ENCODE measurements around the gene DCLK2. TPM values are rescaled to one million over a fixed set of nuclear protein-coding genes. Genes with fewer than 3 reads are reported as not detected.

The DCLK2 gene
- total and polyA plus RNA-seq, 2 of the 8 experiments (the other 6 are each of a cell fraction or from before 2014, with no cell fraction given): 0.32 to 0.37 TPM

DNA sequence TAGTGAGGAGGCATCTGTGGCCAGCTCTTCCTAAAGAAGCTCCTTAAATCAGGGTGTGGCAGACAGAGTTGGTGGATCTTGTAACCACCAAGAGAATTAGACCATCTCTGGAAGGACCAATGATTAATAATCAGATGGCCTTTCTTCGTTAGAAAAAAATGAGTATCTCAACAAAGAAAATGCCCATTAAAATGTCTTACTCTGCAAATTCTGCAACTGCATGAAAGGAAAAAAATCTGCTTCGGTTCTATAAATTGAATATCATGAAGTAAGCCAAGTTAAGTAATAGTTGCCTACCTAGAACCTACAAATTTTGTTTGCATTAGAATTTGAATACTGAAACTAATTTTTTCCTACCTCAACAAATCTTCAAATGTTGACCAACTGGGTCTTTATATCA is 4.2 kb upstream of the DCLK2 start:
- H3K79me2 ChIP-seq (ENCODE audit: control insufficient read depth in 1 of 2, insufficient read depth in 2 of 2, low read length in 2 of 2): no peaks in the 10 kb centered on the region
- H2BK12ac ChIP-seq (ENCODE audit: low read depth, low read length): no peak overlapping the region
- no peak overlapping the region for H2AK5ac ChIP-seq (ENCODE audit: low read depth, low read length)
- no peak overlapping the region for H3K4ac ChIP-seq (replicated peaks; ENCODE audit: insufficient read length, low read depth, low read length)
- no peak overlapping the region for H3K18ac ChIP-seq (ENCODE audit: extremely low read depth, low read length)
- no peak overlapping the region for H4K8ac ChIP-seq (ENCODE audit: extremely low read depth, insufficient read depth, low read length)
- no peak overlapping the region for H2BK20ac ChIP-seq (ENCODE audit: low read length)
- no peak for DNase-seq (ENCODE audit: low read depth in 1 of 2, low spot score in 2 of 2)
- ChIA-PET CTCF (ENCODE audit: partially characterized antibody) (interaction anchor here (1.1 to 1.4 kb wide), 2 partner anchors 67 to 168 kb away, joined by 3 to 5 read pairs; no protein-coding TSS in a partner anchor), POLR2A (ENCODE audit: partially characterized antibody) (no interaction called here)
- H2BK5ac ChIP-seq (ENCODE audit: low read depth, low read length): no peak overlapping the region
- no peaks in the 10 kb centered on the region for H3K9me3 ChIP-seq (ENCODE audit: insufficient read depth in 2 of 2, low read depth in 1 of 2, low read length in 1 of 2)
- no peak overlapping the region for H2BK120ac ChIP-seq (replicated peaks; ENCODE audit: low read depth, low read length)
- H3K36me3 ChIP-seq (ENCODE audit: control insufficient read depth in 2 of 4, insufficient read depth in 4 of 4, low read length in 3 of 4): no peaks in the 10 kb centered on the region
- no peak overlapping the region for H3K4me3 ChIP-seq (ENCODE audit: extremely low read depth in 1 of 4, insufficient read depth in 2 of 4, low read depth in 3 of 4, low read length in 4 of 4)
- peaks cover 8% of the 10 kb centered on the region; the same call in 1 of the 2 replicates for H3K23me2 ChIP-seq (ENCODE audit: low read depth, low read length)
- no peak overlapping the region for H4K5ac ChIP-seq (ENCODE audit: insufficient read length, low read depth, low read length)
- no peaks in the 10 kb centered on the region for H3K79me1 ChIP-seq (ENCODE audit: low read depth, low read length)
- no peak overlapping the region for H3K27ac ChIP-seq (ENCODE audit: low read depth, low read length)
- H3K14ac ChIP-seq (ENCODE audit: insufficient read length): no peak overlapping the region
- peaks cover 0 to 3% (median 0%) of the 10 kb centered on the region in 4 experiments; a peak in 4 of 7 replicates for H3K4me1 ChIP-seq (replicated peaks in 1 of 4; ENCODE audit: control insufficient read depth in 3 of 4, insufficient read depth in 4 of 4, low read length in 3 of 4)
- H4K91ac ChIP-seq (replicated peaks; ENCODE audit: insufficient read length, low read length): no peak overlapping the region
- H3K56ac ChIP-seq (replicated peaks; ENCODE audit: insufficient read length, low read depth, low read length): no peak overlapping the region
- peaks cover 0 to 21% (median 10%) of the 10 kb centered on the region in 4 experiments; a peak in 6 of 7 replicates for H3K27me3 ChIP-seq (replicated peaks in 1 of 4; ENCODE audit: control insufficient read depth in 3 of 4, extremely low read depth in 1 of 4, insufficient read depth in 3 of 4, low read length in 3 of 4)
- whole genome bisulfite sequencing, 2 experiments (ENCODE audit: extremely low coverage in 1 of 2, insufficient coverage in 1 of 2, insufficient read length in 1 of 2, insufficient replicate concordance in 2 of 2, low coverage in 1 of 2, low lambda C conversion rate in 2 of 2, missing lambda C conversion rate in 1 of 2): 82% methylated on average over 2 of the region's 2 CpGs; no CpG with 5 or more reads in 1 of the 2 experiments
- no peak for FAIRE-seq
- no peaks in the 10 kb centered on the region for H4K20me1 ChIP-seq (replicated peaks in 1 of 2; ENCODE audit: control insufficient read depth in 1 of 2, insufficient read depth in 2 of 2, low read length in 2 of 2)
- no peak overlapping the region for H3K9ac ChIP-seq (replicated peaks in 1 of 4; ENCODE audit: extremely low read depth in 1 of 4, low read depth in 3 of 4, low read length in 3 of 4)
- no peak overlapping the region for H3K4me2 ChIP-seq (ENCODE audit: insufficient read depth in 1 of 2, low read depth in 2 of 2, low read length in 2 of 2)
- no peak overlapping the region for H2AFZ ChIP-seq (ENCODE audit: low read length)
- no peak overlapping the region for H3K23ac ChIP-seq (ENCODE audit: insufficient read length)
- H2BK15ac ChIP-seq (ENCODE audit: low read length): no peak overlapping the region
- TF ChIP-seq CREB1 (IDR thresholded peaks at IDR 0.05) (no peak), BCL11A (IDR thresholded peaks at IDR 0.05; ENCODE audit: low read depth in 2 of 2, low read length in 2 of 2) (no peak), SUZ12 (IDR thresholded peaks at IDR 0.05; ENCODE audit: low read length) (no peak), CHD2 (IDR thresholded peaks at IDR 0.05; ENCODE audit: low read length) (no peak), SP1 (IDR thresholded peaks at IDR 0.05; ENCODE audit: low read depth, low read length) (no peak), CBX8 (IDR thresholded peaks at IDR 0.05; ENCODE audit: borderline replicate concordance, low read depth, low read length) (no peak), ATF2 (IDR thresholded peaks at IDR 0.05; ENCODE audit: low read length) (no peak), CEBPB (IDR thresholded peaks at IDR 0.05; ENCODE audit: low read depth, low read length) (no peak), SIRT6 (IDR thresholded peaks at IDR 0.05; ENCODE audit: low read length) (no peak), MAFK (IDR thresholded peaks at IDR 0.05; ENCODE audit: low read depth, low read length) (no peak), E2F6 (IDR thresholded peaks at IDR 0.05) (no peak)
- TF ChIP-seq, protein P1, sequence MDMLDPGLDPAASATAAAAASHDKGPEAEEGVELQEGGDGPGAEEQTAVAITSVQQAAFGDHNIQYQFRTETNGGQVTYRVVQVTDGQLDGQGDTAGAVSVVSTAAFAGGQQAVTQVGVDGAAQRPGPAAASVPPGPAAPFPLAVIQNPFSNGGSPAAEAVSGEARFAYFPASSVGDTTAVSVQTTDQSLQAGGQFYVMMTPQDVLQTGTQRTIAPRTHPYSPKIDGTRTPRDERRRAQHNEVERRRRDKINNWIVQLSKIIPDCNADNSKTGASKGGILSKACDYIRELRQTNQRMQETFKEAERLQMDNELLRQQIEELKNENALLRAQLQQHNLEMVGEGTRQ (IDR thresholded peaks at IDR 0.05; ENCODE audit: low read length): no peak
